Activated effector memory CD4-positive, alpha-beta T cell treated with Interleukin-2 at 50 U/mL for 16 hours (primary cell): ENCODE results near the gene RAD51B.

ENCODE experiments used
- DNase-seq: peaks from one replicate; pipeline ENCODE4 v3.0.0-alpha.2; 2020

The RAD51B gene

DNA sequence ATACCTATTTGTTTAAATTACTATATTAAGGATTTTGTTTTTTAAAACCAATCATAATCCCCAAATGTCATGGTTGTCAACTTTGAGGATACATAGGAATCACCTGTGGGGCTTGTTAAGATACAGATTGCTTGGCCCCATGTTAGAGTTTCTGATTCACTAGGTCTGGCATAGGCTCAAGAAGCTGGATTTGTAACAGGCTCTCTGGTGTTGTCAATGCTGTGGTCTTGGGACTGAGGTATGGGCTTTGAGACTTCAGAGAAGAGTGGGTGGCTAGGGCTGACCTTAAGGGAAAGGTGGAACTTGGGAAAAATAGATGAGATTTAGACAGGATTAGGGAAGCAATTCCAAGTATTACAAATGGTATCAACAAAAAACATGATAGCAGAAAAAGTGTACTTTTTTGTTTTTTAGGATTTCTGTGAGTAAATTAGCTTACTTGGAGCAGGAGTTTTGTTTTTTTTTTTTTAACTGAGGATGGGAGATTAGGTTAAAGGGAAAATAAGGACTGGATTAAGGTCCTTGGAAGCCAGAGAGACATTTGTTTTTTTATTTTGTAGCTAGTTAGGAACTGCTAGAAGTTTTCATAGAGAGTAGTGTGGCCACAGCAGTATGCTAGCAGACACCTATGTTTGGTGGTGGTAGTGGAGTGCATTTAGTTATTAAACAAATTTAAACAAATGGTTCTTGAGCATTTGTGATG lies 88.6 kb downstream of the RAD51B start:
- no peak for DNase-seq

DNA sequence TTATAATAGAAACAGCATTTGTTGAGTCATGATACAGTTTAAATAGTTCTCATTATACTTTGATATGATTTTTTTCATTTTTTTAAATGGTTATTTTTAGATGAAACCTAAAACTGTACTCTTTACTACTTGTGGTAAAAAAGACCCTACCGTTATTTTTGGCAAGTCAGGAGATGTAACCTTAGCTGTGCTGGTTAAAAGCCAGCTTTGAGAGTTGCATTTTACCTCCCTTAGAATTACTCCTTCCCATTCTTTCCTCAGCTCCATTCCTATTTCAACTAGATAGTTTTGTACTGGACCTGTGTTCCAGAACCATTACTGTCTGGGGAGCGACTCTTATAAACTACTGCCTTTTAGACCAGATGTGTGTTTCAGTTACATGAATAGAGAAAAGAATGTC lies 92.0 kb downstream of the RAD51B start:
- DNase-seq = no peak

DNA sequence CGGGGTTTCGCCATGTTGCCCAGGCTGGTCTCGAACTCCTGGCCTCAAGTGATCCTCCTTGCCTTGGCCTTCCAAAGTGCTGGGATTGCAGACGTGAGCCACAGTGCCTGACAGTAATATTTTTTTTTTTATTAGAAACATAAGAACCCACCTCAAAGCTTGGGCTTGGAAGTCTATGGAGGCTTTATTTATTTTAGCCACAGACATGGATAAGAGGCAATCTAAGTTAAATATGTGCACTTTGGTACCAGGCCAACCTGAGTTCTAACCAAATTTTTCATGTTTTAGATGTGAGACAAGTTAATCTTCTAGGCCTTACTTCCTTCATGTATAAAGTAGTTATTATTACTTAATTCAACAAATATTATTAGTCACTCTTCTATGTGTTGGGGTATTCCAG lies 96.9 kb downstream of the RAD51B start:
- no peak for DNase-seq

DNA sequence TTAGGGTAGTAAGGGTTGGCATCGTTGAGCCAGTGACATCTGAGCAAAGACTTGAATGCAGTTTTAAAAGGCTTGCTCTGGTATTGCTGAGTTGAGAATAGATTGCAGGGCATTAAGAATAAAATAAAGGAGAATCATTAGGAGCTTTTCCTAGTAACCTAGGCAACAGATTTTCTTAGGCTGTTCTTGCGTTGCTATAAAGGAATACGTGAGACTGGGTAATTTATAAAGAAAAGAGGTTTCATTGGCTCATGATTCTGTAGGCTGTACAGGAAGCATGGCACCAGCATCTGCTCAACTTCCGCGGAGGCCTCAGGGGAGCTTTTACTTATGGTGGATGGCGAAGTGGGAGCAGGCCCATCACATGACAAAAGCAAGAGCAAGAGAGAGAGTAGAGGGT lies 97.4 kb downstream of the RAD51B start:
- no peak for DNase-seq

DNA sequence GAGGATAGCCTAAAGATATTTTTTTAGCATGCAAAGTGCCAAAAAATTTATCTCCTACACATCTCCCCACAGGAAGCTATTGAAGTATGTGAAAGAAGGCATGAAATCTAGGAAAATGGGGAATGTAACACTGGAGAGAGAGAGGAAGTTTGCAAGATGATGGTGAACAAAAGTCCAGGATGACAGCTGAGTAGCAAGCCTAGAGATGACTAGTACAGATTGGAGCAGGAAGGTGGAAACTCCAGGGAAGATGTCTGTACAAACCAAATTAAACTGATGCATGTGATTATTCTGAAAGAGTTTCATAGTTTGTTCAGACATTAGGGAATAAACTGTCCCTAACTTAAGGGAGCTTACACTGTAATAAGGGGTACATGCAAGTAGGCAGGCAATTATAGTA lies 99.3 kb downstream of the RAD51B start:
- no peak for DNase-seq

DNA sequence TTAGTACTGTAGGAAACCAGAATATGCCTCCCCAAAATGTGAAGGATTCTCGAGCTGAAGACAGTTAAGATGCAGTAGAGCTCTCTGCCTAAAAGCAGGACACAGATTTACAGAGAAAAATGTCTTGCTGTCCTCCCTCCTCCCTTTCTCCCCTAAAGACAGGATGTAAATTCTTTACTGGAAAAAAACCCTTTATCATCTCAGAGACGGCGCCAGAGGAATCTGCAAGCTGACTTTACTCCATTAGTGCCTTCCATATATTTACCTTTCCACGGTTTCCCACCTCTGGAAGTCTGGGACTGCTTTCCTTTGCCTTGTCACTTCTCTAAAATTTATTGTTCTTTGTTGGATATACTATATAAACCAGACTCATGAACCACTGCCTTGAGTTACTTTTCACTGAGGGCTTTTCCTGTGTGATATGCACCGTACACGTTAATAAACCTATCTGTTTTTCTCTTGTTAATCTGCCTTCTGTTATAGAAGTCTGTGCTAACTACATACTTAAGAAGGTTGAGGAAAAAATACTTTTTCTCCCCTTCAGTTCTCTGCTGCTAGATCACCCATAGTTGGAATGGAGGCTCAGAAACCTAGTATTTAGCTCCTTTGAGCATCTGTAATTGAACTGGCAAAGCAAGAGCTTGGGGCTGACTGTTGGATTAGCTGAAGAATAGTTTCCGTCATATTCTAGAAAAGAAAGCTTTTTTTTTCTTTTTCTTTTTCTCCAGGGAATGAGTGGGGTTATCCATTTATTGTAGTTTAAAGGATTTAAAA lies 99.9 kb downstream of the RAD51B start:
- no peak for DNase-seq

DNA sequence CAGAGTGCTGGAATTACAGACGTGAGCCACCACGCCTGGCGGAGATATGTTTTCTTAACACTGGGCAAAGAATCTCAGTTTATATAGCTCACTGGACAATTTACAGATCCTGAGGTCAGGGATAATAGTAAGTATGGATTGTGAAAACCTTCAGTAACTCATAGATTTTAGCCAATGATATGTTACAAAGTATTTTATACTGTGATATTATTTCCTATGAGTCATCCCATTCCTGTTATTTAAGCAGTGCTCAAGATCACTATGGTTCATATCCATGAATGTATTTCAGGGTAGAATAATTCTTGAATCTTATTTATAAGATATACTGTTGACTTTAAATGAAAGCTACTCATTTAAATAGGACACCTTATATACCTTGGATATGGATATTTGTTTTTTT lies 107.2 kb downstream of the RAD51B start:
- DNase-seq = no peak

DNA sequence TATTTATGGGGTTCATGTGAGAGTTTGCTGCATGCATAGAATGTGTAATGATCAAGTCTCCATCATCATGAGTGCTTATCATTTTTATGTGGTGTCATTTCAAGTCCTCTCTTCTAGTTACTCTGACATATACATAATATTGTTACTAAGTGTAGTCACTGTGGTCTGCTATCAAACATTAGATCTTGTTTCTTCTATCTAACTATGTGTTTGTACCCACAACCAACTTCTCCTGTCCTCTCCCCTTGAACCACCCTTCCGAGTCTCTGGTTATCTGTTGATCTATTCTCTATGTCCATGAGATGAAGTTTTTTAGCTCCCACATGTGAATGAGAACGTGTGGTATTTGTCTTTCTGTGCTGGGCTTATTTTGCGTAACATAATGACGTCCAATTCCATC lies 107.7 kb downstream of the RAD51B start:
- DNase-seq = no peak

DNA sequence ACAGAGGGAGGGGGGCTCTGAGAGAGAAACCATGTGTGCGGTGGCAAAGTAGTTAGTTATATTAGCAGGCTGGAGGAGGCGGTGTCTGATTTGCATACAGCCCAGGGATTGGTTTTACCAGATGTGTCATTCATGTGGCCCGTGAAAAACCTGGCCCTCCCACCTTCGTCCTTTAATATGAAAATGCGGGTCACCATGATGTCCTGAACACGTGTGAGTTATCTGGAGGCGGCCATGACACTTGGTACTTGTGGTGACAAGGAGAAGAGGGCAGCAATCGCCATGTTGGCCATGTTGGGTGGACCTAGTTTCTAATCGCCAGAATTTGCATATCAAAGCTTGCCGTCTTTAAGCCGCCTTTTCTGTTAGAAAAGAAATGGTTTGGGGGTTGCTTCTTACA lies 108.8 kb downstream of the RAD51B start:
- no peak for DNase-seq

DNA sequence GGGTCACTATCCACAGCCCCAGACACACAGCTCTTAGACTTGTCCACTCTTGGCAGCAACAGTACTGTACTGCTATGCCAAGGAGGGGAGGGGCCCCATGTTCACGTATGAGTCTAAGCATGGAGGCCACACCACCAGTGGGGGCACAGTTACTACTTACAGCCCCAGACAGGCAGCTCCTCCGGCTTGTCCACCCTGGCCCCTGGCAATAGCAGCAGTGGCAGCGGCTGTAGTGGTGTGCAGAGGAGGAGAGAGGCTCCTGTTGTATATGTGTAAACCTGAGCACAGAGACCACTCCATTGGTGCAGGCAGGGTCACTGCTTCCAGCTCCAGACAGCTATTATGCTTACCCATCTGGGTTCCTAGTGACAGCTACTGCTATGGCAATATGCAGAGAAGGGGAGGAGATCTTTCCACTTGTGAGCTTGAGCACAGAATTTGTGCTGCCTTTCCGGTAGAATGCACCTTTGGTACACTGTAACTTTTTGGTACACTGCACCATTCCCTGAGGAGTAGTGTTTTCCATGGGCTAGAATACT lies 113.2 kb downstream of the RAD51B start:
- DNase-seq = no peak

DNA sequence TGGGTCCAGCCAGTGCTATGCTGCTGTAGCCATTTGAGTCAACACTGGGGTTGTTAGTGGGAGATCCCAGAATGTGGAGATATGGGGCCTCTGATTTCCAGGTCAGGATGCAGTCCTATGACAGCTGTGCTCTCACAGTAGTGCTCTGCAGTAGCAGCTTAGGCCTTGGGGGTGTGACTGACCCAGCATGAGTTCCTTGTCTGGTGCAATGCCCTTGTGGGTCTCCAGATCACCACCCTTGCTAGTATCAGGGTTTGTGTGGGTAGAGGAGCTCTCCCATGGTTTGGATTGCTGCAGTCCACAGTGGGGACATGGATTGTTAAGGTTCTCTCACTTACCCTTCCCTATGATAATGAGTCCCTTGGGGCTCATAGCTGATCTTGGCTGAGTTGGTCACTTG lies 113.7 kb downstream of the RAD51B start:
- no peak for DNase-seq

DNA sequence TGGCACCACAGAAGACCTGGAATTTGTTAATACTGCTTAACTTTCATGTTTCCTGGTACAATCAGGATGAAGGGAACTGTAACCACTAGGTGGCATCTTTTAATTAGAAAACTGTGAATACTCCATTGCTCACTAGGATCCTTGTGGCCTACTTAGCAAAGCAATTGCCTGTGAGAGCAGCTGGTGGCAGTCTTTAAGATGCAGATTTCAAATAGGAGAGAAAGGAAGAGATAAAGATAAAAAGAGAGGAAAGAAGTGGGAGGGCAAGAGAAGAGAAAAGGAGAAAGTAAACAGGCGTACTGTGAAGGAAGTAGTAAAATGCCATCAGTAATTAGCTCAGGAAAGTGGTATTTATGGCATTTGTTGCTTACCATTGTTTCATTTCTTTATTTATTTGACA lies 114.5 kb downstream of the RAD51B start:
- DNase-seq = no peak

DNA sequence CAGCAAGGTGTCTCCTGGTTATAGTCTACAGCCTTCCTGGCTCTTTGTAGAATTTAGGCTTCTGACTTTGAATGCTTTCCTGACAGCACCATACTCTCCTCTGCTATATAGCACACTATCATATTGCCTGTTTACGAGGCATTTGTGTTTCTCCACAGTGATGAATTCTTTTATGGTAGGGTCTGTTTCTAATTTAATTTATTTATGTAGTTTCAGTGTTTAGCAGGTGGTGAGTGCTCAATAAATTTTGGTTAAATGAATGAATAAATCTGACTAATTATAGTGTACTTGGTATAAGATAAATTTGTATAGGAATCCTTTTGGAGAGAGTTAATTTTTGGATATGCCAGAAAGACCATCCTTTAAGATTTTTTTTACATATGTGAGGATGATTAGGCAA lies 115.3 kb downstream of the RAD51B start:
- DNase-seq = no peak

DNA sequence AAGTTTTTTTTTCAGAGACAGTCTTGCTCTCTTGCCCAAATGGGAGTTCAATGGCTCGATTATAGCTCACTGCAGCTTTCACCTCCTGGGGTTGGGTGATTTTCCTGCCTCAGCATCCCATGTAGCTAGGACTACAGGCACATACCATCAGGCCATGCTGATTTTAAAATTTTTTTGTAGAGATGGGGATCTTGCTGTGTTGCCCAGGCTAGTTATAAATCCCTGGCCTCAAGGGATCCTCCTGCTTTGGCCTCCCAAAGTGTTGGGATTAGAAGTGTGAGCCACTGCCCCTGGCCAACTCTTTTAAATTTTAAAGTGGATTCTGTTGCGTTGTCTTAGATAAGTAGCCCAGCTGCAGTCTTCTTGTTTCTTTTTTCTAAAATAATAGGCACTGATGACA lies 115.8 kb downstream of the RAD51B start:
- no peak for DNase-seq

DNA sequence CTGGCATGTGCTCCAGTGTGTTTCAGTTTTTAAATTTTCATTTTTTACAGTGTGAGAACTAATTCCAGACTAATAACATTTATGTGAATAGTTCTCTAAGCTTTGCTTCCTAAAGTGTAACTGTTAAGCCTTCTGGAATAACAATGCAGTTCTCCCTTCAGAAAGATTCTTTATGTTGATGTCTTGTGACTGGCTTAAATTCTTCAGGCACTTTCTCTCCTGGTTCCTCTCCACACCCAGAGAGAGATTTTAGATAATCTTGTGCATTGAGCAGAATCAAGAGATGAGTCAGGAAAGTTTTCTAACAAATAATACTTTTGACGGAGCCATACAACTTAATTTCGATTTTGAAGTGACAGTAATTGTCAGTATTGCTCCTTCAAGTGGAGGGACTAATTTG lies 118.5 kb downstream of the RAD51B start:
- DNase-seq = no peak

DNA sequence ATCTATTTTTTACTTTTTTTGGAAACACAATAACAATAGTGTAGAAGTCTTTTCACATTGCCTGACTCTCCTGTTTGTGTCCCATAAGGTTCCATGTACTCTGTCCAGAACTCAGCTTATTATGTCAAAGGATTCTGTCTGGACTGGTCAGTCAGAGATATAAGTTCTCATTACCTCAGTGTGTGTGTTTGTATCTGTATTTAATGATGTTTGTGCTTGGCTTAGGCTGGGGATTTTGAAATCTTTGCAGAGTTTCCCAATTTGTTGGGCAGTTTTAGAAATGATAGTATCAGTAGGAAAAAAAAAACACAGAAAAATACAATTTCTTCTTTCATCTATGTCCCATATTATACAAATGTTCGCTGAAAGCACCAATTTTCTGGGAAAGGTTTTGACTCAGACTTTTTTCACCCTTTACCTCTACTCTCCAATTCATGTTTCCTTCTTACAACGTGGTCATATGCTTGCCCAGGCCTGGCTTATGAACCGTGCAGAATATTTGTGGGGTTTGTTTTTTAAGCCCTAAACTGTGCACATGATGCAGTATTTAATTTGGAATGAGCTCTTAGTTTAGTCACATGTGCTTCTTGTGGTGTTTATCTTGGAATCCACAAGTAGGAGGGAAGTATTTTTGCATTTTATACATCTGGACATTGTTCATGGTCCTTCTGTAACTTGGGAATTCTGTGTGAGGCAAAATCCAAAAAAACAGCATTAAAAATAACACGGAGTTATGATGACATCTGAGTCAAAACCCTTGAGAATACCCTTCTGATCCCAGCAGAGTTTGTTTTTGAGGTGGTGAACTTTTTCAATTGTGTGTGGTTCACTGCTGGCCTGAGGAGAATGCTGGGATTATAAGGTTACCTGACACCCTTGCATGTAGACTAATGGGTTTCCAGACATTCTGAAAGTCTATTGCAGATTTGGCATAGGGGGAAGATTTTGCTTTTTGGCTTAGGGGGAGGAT lies 121.2 kb downstream of the RAD51B start:
- no peak for DNase-seq

DNA sequence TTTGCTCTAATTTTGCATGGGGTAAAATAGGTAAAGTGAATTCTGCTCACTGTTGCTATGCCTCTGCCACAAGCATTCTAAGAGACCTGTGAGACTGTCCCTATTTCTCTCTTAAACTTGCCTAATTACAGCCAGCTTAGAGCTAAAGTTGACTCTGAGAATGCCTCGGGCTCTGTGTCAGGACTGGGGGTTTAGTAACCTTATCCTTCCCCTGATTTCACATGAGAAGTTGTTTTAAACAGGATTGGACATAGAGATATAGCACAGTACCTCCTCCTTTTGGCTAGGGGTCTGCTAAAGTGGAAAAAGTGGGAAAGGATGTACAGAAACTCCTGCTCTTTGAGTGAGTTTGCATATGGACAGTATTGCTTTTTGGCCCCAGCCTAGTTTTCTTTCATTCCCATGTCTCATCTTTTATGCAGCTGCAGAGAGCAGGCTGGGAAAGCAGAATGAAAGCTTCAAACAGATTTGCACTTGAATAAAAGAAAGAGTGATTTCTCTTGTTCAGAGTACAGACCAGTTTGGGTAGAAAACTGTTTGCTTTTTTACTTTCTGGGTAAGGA lies 122.0 kb downstream of the RAD51B start:
- DNase-seq = no peak

DNA sequence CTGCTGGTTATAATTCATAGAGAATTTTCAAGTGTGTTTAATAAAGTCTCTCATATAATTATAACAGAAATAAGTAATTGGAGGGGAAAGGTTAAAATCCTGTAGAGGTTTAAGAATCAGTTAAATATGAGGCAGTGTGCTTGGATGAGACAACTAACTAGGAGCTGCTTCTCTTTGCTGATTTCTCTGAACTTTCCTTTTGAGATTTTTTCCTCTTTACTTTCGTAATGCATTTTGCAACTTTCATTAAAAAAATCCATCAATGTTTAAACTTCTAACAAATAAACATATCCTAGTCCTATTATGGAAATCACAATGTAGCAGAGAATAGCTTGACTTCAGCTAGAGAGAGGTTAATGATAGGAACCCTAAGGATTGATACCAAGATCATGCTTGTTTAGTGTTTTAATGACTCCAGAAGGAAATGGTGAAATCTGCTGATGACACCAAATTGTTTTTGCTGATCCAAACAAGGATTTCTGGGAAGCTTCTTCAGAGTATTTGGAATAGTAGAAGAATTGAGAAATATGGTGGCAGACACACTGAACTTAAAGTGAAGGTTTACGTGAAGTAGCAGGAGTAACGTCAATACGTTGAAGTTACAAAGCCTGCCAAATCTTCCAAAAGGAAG lies 122.6 kb downstream of the RAD51B start:
- DNase-seq = no peak

DNA sequence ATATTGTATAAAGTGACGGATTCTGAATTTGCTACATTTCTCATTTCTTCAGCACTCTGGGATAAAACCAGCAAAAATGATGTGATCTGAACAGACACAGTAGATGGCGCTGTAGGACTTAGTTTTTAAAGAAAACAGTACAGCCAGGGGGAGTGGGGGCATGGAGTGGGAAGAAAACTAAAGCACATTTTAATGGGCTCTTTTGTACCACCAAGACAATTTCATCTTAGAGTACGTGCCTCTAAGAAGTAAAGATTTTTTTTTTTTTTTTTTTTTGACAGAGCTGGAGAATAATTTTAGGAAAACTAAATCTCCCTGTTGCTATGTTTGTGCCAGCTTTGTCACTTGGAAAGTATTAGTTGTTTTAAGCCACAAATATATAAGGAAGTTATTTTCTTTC lies 124.4 kb downstream of the RAD51B start:
- DNase-seq = no peak

DNA sequence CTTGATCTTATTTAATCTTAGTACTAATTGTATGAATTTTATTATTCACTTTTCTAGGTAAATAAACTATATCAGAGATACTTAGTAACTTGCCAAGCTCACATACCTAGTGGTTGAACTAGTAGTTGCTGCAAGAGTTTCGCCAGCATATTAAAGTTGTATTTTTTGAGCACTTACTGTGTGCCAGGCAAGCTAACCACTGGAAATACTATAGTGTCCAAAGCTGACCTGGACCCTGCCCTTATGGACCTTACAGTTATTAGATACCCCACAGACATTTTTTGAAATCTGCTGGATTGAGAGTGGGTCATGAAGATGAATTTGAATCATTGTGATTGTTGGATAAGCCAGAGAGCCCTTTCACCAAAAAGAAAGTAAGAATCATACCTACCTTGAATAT lies 125.0 kb downstream of the RAD51B start:
- no peak for DNase-seq

DNA sequence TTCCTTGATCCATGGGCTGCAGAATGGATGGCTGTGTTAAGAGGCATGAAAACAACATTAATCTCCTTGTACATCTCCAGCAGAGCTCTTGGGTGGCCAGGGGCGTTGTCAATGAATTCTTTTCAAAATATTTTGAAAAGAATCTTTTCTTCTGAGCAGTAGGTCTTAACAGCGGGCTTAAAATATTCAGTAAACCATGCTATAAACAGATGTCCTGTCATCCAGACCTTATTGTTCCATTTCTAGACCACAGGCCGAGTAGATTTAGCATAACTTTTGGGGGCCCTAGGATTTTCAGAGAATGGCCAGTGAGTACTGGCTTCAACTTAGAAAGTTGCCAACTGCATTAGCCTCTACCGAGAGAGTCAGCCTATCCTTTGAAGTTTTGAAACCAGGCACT lies 130.2 kb downstream of the RAD51B start:
- DNase-seq = no peak

DNA sequence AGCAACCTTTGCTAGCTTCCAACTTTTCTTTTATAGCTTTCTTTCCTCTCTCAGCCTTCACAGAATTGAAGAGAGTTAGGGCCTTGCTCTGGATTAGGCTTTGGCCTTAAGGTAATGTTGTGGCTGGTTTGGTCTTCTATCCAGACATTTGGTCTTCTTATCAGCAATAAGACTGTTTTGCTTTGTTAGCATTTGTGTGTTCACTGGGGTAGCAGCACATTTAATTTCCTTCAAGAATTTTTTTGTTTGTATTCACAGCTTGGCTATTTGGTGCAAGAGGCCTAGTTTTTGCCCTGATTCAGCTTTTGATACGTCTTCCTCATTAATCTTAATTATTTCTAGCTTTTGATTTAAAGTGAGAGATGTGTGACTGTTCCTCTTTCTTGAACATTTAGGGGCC lies 130.8 kb downstream of the RAD51B start:
- DNase-seq = no peak
